ENCODE measurements around the gene LRRN4CL. TPM values are rescaled to one million over a fixed set of nuclear protein-coding genes. Genes with fewer than 3 reads are reported as not detected.

LRRN4CL gene
- total and polyA plus RNA-seq, 2 of the 4 experiments (the other 2 are of a cell fraction), result 0.36 to 0.84 TPM

- Histone ChIP-seq H3K9me1 (ENCODE audit: insufficient read depth, low read length) (peaks cover 4% of the 10 kb centered on the region; the same call in 1 of the 2 replicates), H4K5ac (ENCODE audit: low read depth, low read length) (no peak overlapping the region), H3K4me3 (ENCODE audit: insufficient read depth, low read depth, low read length) (peak overlapping the region; percentile 85), H2AK9ac (replicated peaks; ENCODE audit: low read depth, low read length, poor library complexity) (peak overlapping the region; percentile 76), H4K20me1 (ENCODE audit: insufficient read depth, low read length) (peaks cover 48% of the 10 kb centered on the region), H3K27ac (ENCODE audit: insufficient read depth, low read length) (peak overlapping the region; percentile 96), H3K56ac (ENCODE audit: extremely low read depth, insufficient read depth, low read length) (peak overlapping the region; percentile 79), H3K14ac (replicated peaks; ENCODE audit: low read depth, low read length) (peak overlapping the region; percentile 82), H4K8ac (ENCODE audit: low read depth in 2 of 2, low read length in 2 of 2) (peak overlapping the region in 1 of 2 experiments; percentile 31; a peak in 2 of 4 replicates), H3K23ac (ENCODE audit: low read depth, low read length) (peak overlapping the region; percentile 88), H3K9me3 (ENCODE audit: control insufficient read depth, insufficient read depth, low read length) (no peaks in the 10 kb centered on the region), H3K4me2 (ENCODE audit: low read depth, low read length) (peak overlapping the region; percentile 99), H3K4ac (ENCODE audit: low read depth, low read length) (peak overlapping the region; percentile 69), H3K4me1 (ENCODE audit: control insufficient read depth, insufficient read depth, low read length) (peaks cover 6% of the 10 kb centered on the region), H2BK20ac (ENCODE audit: low read depth, low read length) (no peak overlapping the region), H3K79me1 (ENCODE audit: low read depth in 1 of 2, low read length in 2 of 2) (peaks cover 21 to 38% of the 10 kb centered on the region in 2 experiments), H2BK15ac (ENCODE audit: low read depth, low read length) (no peak overlapping the region), H3K9ac (ENCODE audit: low read depth, low read length) (peak overlapping the region; percentile 87), H2AFZ (replicated peaks; ENCODE audit: low read length, poor library complexity) (peak overlapping the region; percentile 92), H3K36me3 (ENCODE audit: control insufficient read depth, insufficient read depth, low read length) (peaks cover 22% of the 10 kb centered on the region), H4K91ac (ENCODE audit: insufficient read depth, low read depth, low read length) (peak overlapping the region; percentile 52), H2BK5ac (ENCODE audit: low read depth, low read length, poor library complexity, severe bottlenecking) (peak overlapping the region; percentile 97), H2BK120ac (ENCODE audit: low read depth, low read length) (no peak overlapping the region), H2AK5ac (ENCODE audit: low read depth, low read length) (peak overlapping the region; percentile 61), H3K18ac (ENCODE audit: low read depth, low read length) (no peak overlapping the region), H3K27me3 (ENCODE audit: control insufficient read depth, insufficient read depth, low read length) (no peaks in the 10 kb centered on the region)
- 1% methylated on average over 32 of the region's 51 CpGs; no CpG with 5 or more reads in 1 of the 2 experiments for WGBS, 2 experiments (ENCODE audit: extremely low coverage in 2 of 2, insufficient read length in 1 of 2)
- intact Hi-C loops (cut with micrococcal nuclease), result loop anchor here (5.0 kb wide), 2 partner anchors 36 to 136 kb away; partner anchors contain the start of gene POLR2G
- CTCF ChIA-PET, result no interaction called here
- in situ Hi-C loops (cut with MboI; ENCODE audit: low sequenced_read_pairs), result no loop called here
- no TSS peak for BruUV-seq (replicated peaks)
- DNase-seq, result no peak
- dilution Hi-C loops (cut with HindIII; ENCODE audit: low sequenced_read_pairs, unreplicated experiment), result no loop called here
- POLR2A ChIA-PET (ENCODE audit: unreplicated experiment), result interaction anchor here (1.0 to 1.2 kb wide), 2 partner anchors 20 to 27 kb away, joined by 6 to 11 read pairs; partner anchors contain the start of gene ZBTB3
- no peak for ATAC-seq (ENCODE audit: low read depth)
- no peak for TF ChIP-seq POLR2A (IDR thresholded peaks at IDR 0.05; ENCODE audit: low read depth, low read length)
- no peak for TF ChIP-seq MAZ (IDR thresholded peaks at IDR 0.05; ENCODE audit: borderline replicate concordance, low read depth, low read length)
- TF ChIP-seq ELK1 (IDR thresholded peaks at IDR 0.05; ENCODE audit: borderline replicate concordance, low read depth, low read length), result no peak
- no peak for TF ChIP-seq BHLHE40 (IDR thresholded peaks at IDR 0.05; ENCODE audit: low read depth, low read length)
- TF ChIP-seq CHD1 (IDR thresholded peaks at IDR 0.05; ENCODE audit: low read depth, low read length), result no peak
- TF ChIP-seq MXI1 (IDR thresholded peaks at IDR 0.05; ENCODE audit: borderline replicate concordance, low read depth, low read length), result no peak
- no peak for TF ChIP-seq MAFK (IDR thresholded peaks at IDR 0.05; ENCODE audit: low read depth, low read length)
- TF ChIP-seq FOS (IDR thresholded peaks at IDR 0.05; ENCODE audit: low read depth, low read length), result no peak
- TF ChIP-seq CTCF (conservative IDR thresholded peaks at IDR 0.05; ENCODE audit: low read depth, low read length), result no peak
- TF ChIP-seq CEBPB (IDR thresholded peaks at IDR 0.05; ENCODE audit: low read depth, low read length), result no peak
- no peak for TF ChIP-seq SMC3 (IDR thresholded peaks at IDR 0.05; ENCODE audit: low read depth, low read length)
- TF ChIP-seq USF2 (IDR thresholded peaks at IDR 0.05; ENCODE audit: low read depth, low read length), result no peak
- no peak for TF ChIP-seq RAD21 (IDR thresholded peaks at IDR 0.05; ENCODE audit: low read length)
- no peak for TF ChIP-seq RFX5 (IDR thresholded peaks at IDR 0.05; ENCODE audit: low read depth, low read length)
Observed at GRCh38 chr11:62726156-62726914, 37.0 kb upstream of the LRRN4CL start.
